ENCODE results near the gene ELF5. TPM values are rescaled to one million over a fixed set of nuclear protein-coding genes. Genes with fewer than 3 reads are reported as not detected.

The ELF5 gene
- total and polyA plus RNA-seq, 2 donors (not counting 3 experiments of a cell fraction or from before 2014, with no cell fraction given) = not detected

DNA sequence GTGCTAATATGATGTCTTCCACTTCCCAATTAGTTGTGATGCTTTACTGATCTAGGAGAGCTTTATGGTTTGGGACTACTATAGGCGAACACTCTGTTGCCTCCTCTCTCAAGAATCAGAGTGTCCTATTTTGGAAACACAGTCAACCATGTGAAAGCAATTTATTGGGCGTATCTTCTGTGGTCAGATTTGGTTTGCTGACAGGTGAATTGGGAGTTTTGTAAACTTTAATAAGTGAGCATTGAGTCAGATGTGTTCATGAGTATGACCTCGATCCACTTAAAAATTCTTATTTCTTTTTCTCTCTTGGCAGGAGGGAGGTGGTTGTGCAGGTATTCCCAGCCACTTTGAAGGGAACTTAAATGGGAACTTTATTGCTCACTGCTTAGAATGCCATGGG lies 70.5 kb downstream of the ELF5 start:
- H3K4me2 ChIP-seq (ENCODE audit: insufficient read depth, low read length) = no peak overlapping the region
- no peaks in the 10 kb centered on the region for H3K36me3 ChIP-seq (ENCODE audit: control insufficient read depth in 2 of 2, extremely low read depth in 1 of 2, insufficient read depth in 2 of 2, low read length in 2 of 2)
- H4K20me1 ChIP-seq (replicated peaks; ENCODE audit: control insufficient read depth, extremely low read depth, insufficient read depth, low read length) = no peaks in the 10 kb centered on the region
- ChIA-PET POLR2A (no interaction called here), CTCF (no interaction called here)
- FAIRE-seq = no peak
- H3K9me3 ChIP-seq (replicated peaks; ENCODE audit: control insufficient read depth, insufficient read depth, low read length) = no peaks in the 10 kb centered on the region
- dilution Hi-C loops (cut with MboI; ENCODE audit: extremely low pct_ligation_motif_present, low sequenced_read_pairs) (no loop called here), intact Hi-C loops (cut with micrococcal nuclease) (no loop called here)
- H3K9me1 ChIP-seq (replicated peaks; ENCODE audit: control insufficient read depth, extremely low read depth, insufficient read depth, low read length) = no peaks in the 10 kb centered on the region
- DNase-seq (ENCODE audit: low read depth, low spot score) = no peak
- no peak overlapping the region for H2AFZ ChIP-seq (ENCODE audit: low read depth, low read length)
- H3K27me3 ChIP-seq (ENCODE audit: control insufficient read depth in 2 of 2, insufficient read depth in 2 of 2, low read length in 2 of 2) = no peaks in the 10 kb centered on the region
- H3K4me1 ChIP-seq (ENCODE audit: control insufficient read depth, extremely low read depth, insufficient read depth, low read length) = peaks cover 9% of the 10 kb centered on the region
- H3K4me3 ChIP-seq (replicated peaks in 1 of 3; ENCODE audit: insufficient read depth in 1 of 3, low read depth in 1 of 3, low read length in 3 of 3) = no peak overlapping the region
- no peak for TF ChIP-seq JUN (IDR thresholded peaks at IDR 0.05; ENCODE audit: borderline replicate concordance, insufficient read depth, insufficient read length, low read depth)
- TF ChIP-seq POLR2A (IDR thresholded peaks at IDR 0.05; ENCODE audit: low read depth, low read length) = no peak
- no peak for TF ChIP-seq FOS (IDR thresholded peaks at IDR 0.05; ENCODE audit: borderline replicate concordance, insufficient read depth, low read length)
- no peak for TF ChIP-seq POLR2AphosphoS5 (IDR thresholded peaks at IDR 0.05; ENCODE audit: insufficient read depth, low read depth, low read length)
- TF ChIP-seq, protein P1, sequence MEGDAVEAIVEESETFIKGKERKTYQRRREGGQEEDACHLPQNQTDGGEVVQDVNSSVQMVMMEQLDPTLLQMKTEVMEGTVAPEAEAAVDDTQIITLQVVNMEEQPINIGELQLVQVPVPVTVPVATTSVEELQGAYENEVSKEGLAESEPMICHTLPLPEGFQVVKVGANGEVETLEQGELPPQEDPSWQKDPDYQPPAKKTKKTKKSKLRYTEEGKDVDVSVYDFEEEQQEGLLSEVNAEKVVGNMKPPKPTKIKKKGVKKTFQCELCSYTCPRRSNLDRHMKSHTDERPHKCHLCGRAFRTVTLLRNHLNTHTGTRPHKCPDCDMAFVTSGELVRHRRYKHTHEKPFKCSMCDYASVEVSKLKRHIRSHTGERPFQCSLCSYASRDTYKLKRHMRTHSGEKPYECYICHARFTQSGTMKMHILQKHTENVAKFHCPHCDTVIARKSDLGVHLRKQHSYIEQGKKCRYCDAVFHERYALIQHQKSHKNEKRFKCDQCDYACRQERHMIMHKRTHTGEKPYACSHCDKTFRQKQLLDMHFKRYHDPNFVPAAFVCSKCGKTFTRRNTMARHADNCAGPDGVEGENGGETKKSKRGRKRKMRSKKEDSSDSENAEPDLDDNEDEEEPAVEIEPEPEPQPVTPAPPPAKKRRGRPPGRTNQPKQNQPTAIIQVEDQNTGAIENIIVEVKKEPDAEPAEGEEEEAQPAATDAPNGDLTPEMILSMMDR (IDR thresholded peaks at IDR 0.05; ENCODE audit: extremely low read depth in 1 of 2, insufficient read depth in 1 of 2, low read depth in 1 of 2, low read length in 2 of 2) = no peak
- TF ChIP-seq GATA2 (IDR thresholded peaks at IDR 0.05; ENCODE audit: insufficient read depth, insufficient read length, low read depth, low read length) = no peak
- no peak for TF ChIP-seq EZH2 (IDR thresholded peaks at IDR 0.05; ENCODE audit: borderline replicate concordance, low read depth, low read length, severe bottlenecking)
- no peak for TF ChIP-seq MYC (IDR thresholded peaks at IDR 0.05; ENCODE audit: low read depth, low read length)
- TF ChIP-seq, protein P2, sequence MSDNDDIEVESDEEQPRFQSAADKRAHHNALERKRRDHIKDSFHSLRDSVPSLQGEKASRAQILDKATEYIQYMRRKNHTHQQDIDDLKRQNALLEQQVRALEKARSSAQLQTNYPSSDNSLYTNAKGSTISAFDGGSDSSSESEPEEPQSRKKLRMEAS (IDR thresholded peaks at IDR 0.05; ENCODE audit: insufficient read depth, insufficient read length) = no peak
- no peak overlapping the region for H3K9ac ChIP-seq (replicated peaks; ENCODE audit: extremely low read depth, insufficient read depth, low read length)
- H3K27ac ChIP-seq (ENCODE audit: insufficient read depth, low read depth, low read length) = no peak overlapping the region
- peaks cover 4% of the 10 kb centered on the region for H3K79me2 ChIP-seq (ENCODE audit: control insufficient read depth, insufficient read depth, low read length)
- no TSS peak for BruUV-seq (replicated peaks)

Measured in endothelial cell of umbilical vein (primary cell).